ENCODE data around the gene MED13L.

MED13L gene

DNA sequence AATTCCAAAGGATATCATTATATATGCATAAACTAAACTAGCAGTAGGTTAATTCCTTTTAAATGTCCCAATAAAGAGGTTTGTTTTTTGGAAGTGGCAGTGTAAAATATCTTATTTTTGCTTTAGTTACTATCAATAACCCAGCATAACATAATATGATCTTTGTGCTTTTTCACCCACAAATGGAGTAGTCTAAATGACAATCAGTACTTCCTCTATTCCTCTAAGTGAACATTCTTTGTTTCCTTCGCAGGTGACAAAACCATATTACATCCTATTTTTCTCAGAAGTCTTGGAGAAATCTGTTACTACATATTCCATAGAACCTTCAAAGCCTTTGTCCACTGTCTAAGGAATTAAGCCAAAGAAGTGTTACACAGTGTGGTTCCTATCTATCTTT is 62.5 kb downstream of the MED13L start:
- DNase-seq (ENCODE audit: low read depth in 3 of 3, low spot score in 1 of 3): no peak

DNA sequence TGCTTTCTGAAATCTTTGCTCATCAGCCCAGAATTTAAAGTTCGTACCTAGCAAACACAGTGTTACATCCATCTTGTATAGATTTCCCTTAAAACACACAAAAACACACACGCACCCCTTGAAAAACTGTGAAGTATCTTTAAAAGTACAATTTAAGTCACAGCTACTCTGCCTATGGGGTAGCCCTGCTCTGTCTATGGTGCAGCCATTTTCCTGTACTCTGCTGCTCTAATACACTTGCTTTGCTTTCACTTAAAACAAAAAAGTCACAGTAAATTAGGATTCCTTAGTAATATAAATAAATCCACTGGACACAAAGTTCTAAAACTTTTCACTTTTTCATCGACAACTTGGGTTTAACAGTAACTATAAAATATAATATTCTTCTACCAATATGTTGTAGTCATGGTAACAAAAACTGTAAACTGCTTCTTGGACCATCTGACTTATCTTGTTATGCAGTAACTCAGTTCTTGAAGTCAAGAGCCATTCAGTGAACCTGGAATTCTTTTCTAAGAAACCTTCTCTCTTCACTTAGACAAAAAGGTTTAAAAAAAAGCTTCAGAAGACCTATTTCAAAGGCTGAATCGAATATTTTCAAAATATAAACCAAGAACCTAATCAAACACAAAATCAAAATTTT is 63.5 kb downstream of the MED13L start:
- DNase-seq (ENCODE audit: low read depth in 3 of 3, low spot score in 1 of 3): no peak

DNA sequence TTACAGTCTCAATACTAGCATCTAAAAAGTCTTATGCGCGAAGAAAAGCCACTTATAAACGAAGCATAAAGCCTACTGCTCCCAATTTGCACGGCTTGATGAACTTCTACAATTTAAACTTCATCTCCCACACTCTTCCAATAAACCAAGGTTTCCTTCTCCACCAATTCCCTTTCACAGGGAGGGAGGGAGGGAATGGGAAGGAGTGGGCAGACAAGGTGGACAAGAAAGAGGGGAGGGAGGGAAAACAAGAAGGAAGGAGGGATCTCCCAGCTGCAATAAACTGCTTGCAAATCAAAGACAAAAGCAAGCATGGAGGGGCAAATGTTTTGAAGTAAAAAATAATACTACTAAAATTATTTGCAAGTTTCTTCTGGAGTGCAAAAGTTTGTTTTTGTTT is 64.5 kb downstream of the MED13L start:
- DNase-seq (ENCODE audit: low read depth in 3 of 3, low spot score in 1 of 3): no peak

DNA sequence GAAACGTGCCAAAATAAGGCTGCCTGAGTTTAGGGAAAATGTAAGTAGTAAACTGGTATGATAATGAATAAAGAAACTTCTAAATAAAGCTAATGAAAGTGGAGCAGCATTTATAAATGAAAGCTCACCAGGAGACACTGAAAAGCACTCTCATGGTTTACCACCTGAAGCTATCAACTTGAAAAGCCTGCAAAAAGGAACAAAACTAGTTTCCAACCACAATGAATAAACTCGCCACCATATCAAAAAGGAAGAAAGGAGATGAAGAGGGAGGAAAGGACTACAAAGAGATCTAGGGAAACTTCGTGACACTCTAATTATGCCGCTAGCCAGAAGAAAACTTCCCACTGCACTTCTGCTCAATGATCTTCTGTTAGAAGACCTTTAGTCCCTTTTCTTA is 66.7 kb downstream of the MED13L start:
- no peak for DNase-seq (ENCODE audit: low read depth in 3 of 3, low spot score in 1 of 3)

DNA sequence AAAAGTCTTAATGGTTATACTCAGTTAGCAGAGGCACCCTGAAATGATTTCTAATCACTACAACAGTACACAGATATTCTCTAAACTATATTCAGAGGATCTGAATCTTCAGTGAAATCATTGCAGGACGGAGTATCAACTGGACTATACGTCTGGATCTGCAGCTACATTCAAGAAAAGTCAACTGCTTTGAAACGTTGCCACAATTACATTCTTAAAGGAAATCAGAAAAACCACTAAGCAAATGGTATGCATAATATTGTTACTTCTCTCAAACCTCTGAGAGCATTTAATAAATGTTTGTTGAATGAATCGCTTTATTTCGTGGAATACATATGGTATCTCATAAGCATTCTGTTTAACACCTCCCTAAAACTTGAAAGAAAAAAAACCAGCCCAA is 67.4 kb downstream of the MED13L start:
- no peak for DNase-seq (ENCODE audit: low read depth in 3 of 3, low spot score in 1 of 3)

DNA sequence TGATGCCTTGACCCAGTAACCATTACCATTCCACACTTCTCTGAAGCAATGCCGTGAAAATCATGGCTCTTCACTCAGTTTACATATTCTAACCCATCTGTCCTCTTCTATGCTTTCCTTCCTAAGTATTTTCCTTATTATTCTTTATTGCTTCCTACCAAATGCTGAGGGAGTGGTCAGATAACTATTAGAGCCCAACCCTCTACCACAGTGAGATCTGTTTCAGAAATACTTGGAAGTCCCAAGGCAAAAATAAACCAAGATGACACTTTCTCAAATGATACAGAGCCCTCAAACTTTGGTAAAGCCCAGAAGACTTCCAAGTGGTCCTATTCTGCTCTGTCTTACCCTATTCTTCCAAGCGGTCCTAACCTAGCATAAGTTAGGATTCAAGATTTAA is 68.0 kb downstream of the MED13L start:
- no peak for DNase-seq (ENCODE audit: low read depth in 3 of 3, low spot score in 1 of 3)

DNA sequence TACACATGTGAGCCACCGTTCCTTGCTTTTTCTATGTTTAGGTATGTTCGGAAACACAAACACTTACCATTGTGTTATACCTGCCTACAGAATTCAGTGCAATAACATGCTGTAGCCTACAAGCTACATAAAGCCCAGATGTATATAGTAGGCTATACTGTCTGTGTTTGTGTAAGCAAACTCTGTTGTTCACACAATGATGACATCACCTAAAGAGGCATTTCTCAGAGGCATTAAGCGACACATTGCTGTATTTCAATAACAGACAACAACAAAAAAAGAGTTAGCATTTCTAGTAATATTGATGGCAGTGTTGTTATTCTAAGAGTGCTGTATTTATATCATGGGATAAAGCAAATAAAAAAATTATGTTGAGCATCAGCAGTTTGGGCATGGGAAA is 70.2 kb downstream of the MED13L start:
- DNase-seq (ENCODE audit: low read depth in 3 of 3, low spot score in 1 of 3): no peak

DNA sequence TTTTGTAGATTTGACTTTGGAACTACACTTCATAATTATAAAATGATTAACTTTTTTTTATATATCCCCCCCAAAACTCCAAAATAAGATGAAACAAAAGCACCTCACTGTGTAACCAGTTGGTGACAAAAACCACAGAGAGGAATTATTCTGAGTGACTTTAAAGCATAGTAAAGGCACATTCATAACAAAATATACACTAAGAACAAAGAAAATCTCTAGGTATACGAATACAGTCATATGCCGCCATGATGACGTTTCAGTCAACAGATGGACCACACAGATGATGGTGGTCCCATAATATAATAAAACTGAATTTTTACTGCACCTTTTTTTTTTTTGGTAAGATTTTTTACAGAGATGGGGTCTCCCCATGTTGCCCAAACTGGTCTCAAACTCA is 70.7 kb downstream of the MED13L start:
- no peak for DNase-seq (ENCODE audit: low read depth in 3 of 3, low spot score in 1 of 3)

DNA sequence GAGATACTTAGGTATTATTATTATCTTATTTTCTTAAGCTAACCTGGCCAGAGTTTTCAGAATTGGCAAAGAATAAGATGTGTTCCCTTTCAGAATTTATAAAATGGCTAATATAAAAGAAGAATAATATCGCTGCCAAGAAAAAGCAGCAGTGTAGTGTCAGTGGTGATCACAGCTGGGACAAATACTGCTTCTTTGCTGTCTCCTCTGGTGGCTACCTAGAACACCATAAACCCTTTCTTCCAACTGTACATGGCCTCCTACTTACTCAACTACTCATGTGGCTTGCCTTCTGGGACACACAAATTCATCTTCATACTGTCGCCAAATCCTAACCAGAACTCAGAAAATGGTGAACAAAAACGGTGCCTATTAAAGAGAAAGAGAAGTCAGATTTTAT is 72.7 kb downstream of the MED13L start:
- DNase-seq (ENCODE audit: low read depth in 3 of 3, low spot score in 1 of 3): no peak

DNA sequence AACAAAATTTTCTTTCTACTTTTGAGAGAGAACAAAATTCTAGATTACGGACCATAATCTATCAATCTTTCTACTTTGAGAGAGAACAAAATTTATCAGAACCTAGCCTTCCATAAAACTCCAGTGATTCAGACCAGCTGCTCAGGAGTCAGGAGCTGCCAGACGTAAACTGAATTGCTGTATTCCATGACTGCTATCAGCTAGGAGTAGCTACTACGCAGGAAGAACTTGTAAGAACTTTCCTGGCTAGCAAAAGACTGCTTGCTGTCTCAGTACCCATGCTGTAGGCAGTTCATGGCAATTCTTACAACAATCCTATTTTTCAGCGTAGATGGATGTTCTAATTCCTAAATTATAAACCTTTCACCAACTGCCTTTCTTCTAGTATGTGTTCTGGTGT is 73.3 kb downstream of the MED13L start:
- no peak for DNase-seq (ENCODE audit: low read depth in 3 of 3, low spot score in 1 of 3)

DNA sequence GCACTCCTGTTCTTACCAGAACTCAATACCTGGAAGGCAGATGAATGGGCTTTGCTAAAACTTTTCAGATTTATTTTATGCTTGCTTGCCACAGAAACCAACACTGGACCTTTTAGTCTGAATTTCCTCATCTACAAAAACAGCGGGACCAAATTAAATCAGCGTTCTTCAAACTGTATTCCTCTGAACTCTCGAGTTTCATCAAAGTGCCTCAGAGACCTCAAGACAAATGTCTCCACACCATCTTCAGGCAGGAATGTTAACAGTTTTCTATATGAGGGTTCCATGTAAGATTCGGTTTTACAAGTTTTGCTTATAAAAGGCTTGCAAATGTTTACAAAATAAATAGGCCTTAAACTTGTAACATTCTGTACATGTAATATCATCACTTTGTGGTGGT is 74.6 kb downstream of the MED13L start:
- DNase-seq (ENCODE audit: low read depth in 3 of 3, low spot score in 1 of 3): no peak

DNA sequence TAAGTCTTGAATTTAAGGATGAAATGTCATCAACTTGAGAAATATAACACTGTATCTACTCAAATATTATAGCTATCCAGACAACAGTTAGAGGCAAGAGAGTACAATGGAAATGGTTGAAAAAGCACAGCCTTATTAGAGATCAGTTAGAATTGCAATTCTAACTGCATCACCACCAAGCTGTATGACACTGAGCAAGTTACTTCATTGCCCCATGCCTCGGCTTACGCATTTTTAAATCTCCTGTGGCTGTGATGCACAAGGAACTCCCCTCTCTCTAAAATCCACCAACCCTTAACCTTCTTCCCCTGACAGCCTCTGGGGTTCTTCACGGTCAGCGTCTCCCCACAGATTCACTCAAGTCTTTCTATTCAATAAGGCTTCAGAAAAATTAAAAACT is 75.1 kb downstream of the MED13L start:
- DNase-seq (ENCODE audit: low read depth in 3 of 3, low spot score in 1 of 3): no peak

DNA sequence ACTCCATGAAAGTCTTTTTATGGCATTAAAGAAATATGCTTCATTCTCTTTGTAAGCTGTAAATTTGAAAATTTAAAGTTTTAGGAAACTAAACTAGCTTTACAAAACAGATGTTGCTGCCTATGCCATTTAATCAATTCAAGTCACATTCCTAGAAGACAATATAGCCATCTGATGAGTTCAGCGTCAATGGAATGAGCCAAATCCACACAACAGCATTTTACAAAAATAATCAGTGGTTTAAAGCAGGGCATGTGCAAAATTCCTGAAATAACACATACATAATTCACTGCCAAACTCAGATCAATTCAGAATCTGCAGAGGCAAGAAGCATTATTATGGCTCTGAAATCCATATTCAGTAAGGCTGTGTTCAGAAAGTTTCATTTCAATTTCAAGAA is 75.6 kb downstream of the MED13L start:
- no peak for DNase-seq (ENCODE audit: low read depth in 3 of 3, low spot score in 1 of 3)

DNA sequence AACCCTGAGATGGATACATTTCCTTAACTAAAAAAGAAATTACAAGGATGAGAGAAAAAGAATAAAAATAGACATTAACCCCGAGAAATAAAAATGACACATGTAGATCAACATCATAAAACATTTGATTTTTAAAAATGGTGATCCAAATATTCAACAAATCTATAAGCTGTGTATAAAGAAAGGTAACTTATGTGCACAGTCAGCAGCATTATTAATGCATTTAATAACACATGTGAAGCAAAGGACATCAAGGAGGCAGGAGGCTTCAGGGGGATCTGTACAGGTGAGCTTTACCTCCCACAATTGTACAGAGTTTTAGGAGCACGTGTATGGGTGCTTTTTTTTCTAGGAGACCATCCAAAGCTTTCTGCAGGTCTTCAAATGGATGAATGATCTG is 76.1 kb downstream of the MED13L start:
- no peak for DNase-seq (ENCODE audit: low read depth in 3 of 3, low spot score in 1 of 3)

DNA sequence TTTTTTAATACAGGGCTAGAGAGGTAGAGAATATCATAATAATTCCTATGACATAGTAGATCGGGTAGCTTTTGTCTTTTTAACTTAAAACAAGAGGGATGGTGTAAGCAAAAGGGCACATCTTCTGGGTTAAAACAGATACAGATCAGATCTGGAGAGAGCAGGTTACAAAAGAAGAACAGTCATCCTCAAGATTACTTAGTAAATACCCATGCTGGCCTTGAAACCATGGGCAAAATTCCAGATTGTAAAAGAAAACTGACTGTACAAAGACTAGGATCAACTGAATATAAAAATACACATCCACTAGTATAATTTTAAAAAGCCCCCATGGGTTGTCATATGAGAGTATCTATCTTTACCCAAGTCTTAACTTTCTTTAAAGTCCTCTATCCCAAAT is 76.7 kb downstream of the MED13L start:
- no peak for DNase-seq (ENCODE audit: low read depth in 3 of 3, low spot score in 1 of 3)

DNA sequence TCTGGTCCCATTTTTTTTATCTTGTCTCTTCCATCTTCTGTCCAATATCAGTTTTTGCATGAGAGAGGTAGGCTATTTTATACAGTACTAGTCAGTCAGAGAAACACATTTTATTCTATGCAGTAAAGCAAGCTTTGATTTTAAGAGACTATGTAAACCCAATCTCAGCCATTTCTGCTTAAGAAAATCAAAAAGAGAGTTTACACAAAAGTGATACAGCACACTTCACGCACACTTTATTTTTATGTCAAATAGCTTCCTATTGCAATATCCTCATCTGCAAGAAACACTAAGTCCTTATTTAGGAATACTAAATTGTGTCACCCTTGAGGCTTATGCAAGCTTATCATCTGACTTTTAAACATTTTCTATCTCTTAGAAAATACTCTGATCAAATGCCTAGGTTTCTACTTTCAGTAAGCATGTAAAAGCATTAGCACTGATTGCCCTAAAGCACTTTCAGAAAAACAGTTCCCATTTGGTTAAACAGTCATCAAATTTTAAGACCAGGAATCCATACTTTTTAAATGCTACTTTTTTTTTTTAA is 78.3 kb downstream of the MED13L start:
- no peak for DNase-seq (ENCODE audit: low read depth in 3 of 3, low spot score in 1 of 3)

DNA sequence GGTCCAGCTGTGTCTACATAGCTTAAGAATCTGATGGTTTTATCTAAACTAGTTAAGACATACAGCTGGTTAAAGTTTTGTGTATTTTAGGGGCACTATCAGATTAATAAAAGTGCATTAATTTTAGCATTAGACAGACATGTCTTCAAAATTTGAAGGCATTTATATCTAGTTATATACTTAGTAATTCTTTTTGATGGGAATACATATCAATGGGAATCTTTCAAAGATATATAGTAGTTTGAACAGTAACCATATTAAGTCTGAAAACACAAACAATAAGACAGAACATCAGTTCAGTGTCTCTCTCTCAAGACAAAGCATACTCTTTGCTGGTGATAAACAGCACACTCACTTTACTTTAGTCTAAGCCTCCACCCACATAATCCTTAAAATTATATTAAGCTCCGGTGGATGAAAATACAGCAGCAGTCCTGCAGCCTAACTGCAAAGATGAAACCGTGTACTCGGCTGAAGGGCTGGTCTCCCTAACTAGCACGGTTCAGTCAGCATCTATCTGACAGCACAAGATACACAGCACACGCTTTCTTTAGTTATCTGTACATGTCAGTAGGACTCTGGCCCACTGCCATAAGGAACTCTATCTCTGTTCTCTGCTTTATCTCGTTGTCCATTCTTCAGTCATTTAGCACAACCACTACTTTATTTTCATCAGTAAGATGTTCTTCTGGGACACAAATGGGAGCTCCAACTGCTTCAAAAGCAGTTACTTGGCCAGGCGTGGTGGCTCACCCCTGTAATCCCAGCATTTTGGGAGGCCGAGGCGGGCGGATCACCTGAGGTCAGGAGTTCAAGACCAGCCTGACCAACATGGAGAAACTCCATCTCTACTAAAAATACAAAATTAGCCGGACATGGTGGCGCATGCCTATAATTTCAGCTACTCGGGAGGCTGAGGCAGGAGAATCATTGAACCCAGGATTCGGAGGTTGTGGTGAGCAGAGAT is 80.5 kb downstream of the MED13L start:
- DNase-seq (ENCODE audit: low read depth in 3 of 3, low spot score in 1 of 3): no peak

DNA sequence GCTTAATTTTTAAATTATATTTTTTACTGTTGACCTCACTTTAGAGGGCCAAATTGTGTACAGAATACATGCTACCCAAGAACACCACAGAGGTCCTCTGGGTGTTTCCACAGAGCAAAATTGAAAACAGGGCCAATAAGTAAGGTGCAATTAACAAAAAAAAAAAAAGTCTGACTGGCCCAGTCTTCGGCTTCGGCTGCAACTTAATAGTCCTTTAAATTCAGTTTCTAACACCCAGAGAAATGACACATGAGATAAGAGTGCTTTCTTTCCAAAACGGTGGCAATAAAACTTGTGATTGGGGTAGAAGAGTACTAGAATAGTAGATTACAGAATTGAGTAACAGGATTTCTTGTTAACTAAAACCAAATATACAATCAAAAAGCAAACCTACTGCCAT is 81.3 kb downstream of the MED13L start:
- no peak for DNase-seq (ENCODE audit: low read depth in 3 of 3, low spot score in 1 of 3)

DNA sequence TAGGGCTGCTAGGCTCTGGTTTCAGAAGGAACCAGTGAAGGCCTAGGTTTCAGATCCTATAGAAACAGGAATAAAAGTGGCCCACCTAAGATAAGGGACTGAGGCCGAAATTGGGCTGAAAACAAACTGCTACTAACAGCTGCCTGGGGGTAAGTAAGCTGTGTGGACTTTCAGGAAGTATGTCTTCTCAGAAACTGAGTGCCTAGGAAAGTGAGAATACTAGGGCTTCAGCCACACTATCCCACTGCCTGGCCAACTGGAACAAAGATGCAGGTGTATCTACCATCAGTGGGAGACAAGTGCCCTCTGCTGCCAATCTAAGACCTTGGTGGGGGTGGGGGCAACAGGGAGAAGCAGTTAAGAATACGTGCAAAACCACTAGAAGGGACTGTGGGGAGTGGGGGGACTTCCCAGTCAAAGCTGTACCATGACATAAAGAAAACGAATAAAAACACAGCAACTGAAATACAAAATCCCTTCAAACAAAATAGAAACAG is 82.5 kb downstream of the MED13L start:
- peak; percentile 6 to 18 (median 15) for DNase-seq (ENCODE audit: low read depth in 3 of 3, low spot score in 1 of 3)

DNA sequence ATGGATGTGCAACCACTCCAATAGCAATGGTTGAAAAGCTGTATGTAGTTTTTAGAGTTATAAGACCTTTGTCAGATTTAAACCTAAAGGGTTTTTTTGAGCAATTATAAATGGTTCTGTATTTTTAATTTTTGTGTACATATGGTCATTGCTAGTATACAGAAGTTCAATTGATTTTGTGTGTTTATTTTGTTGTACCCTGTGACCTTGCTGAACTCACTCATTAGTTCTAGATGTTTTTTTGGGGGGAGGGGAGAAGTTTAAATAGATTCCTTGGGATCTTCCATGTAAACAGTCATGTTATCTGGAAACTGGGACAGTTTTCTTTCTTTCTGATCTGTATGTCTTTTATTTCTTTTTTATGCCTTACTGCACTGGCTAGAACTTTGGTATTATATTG is 87.8 kb downstream of the MED13L start:
- no peak for DNase-seq (ENCODE audit: low read depth in 3 of 3, low spot score in 1 of 3)

DNA sequence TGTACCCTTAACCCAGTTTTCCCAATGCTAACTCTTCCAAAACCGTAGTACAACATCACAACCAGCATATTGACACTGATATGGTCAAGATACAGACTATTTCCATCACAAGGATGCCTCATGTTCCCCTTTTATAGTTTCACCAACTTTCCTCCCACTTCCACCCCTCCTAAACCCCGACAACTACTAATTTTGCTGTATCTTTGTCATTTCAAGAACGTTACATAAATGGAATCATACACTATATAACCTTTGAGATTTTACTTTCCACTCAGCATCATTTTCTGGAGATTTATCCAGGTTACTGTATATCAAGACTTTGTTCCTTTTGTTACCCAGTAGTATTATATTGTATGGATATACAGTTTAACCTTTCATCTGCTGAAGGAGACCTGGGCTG is 88.9 kb downstream of the MED13L start:
- no peak for DNase-seq (ENCODE audit: low read depth in 3 of 3, low spot score in 1 of 3)

DNA sequence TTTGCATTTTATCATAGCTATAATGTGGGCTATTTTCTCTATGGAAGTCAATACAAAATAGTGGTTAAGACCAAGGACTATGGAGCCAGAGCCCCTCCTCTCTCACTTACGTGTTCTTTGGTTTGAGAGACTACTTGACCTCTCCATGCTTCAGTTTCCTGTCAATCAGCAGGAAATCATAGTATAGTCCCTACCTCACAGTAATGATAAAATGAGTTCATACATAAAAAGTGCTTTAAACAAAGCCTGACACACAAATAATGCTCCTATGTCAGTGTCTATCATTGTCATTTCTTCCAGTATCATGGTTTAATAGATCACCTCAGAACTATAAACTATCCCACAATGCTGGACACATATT is 90.4 kb downstream of the MED13L start:
- no peak for DNase-seq (ENCODE audit: low read depth in 3 of 3, low spot score in 1 of 3)

Data from stimulated activated CD4-positive, alpha-beta T cell treated with anti-CD3 and anti-CD28 coated beads, TNF-alpha, amount 100 ng/mL, for 1 hour (primary cell).